ENCODE data around the gene FCHSD2. TPM values are rescaled to one million over a fixed set of nuclear protein-coding genes. Genes with fewer than 3 reads are reported as not detected.

FCHSD2 gene
- total and polyA plus RNA-seq, 2 of the 8 experiments (the other 6 are each of a cell fraction or from before 2014, with no cell fraction given): 4.1 to 7.8 TPM

GRCh38 chr11:72814286-72815109 is 327.6 kb downstream of the FCHSD2 start, which contains the start of gene ATG16L2:
TSS of gene ATG16L2 (plus strand) at chr11:72814411. CDS start at chr11:72814446, 35 bp downstream.
- H3K9ac ChIP-seq (replicated peaks in 1 of 4; ENCODE audit: extremely low read depth in 1 of 4, low read depth in 3 of 4, low read length in 3 of 4): peak within 1 kb of the TSS; percentile 87 to 91 (median 90)
- no peak within 1 kb of the TSS for H3K23ac ChIP-seq (ENCODE audit: insufficient read length)
- H3K27ac ChIP-seq (ENCODE audit: low read depth, low read length): peak within 1 kb of the TSS; percentile 93
- H3K18ac ChIP-seq (ENCODE audit: extremely low read depth, low read length): peak within 1 kb of the TSS; percentile 94
- no peak for FAIRE-seq
- peak within 1 kb of the TSS; percentile 94 for H4K5ac ChIP-seq (ENCODE audit: insufficient read length, low read depth, low read length)
- peaks cover 0 to 7% (median 4%) of the 10 kb centered on the region in 4 experiments; a peak in 4 of 7 replicates for H3K27me3 ChIP-seq (replicated peaks in 1 of 4; ENCODE audit: control insufficient read depth in 3 of 4, extremely low read depth in 1 of 4, insufficient read depth in 3 of 4, low read length in 3 of 4)
- 2% methylated on average over 71 of the region's 75 CpGs; no CpG with 5 or more reads in 1 of the 2 experiments for WGBS, 2 experiments (ENCODE audit: extremely low coverage in 1 of 2, insufficient coverage in 1 of 2, insufficient read length in 1 of 2, insufficient replicate concordance in 2 of 2, low coverage in 1 of 2, low lambda C conversion rate in 2 of 2, missing lambda C conversion rate in 1 of 2)
- H2BK12ac ChIP-seq (ENCODE audit: low read depth, low read length): peak within 1 kb of the TSS; percentile 87; the same call in 1 of the 2 replicates
- H2BK5ac ChIP-seq (ENCODE audit: low read depth, low read length): peak within 1 kb of the TSS; percentile 97
- peak within 1 kb of the TSS; percentile 98 for H3K56ac ChIP-seq (replicated peaks; ENCODE audit: insufficient read length, low read depth, low read length)
- peak within 1 kb of the TSS; percentile 58 to 84 (median 79) for H3K4me3 ChIP-seq (ENCODE audit: extremely low read depth in 1 of 4, insufficient read depth in 2 of 4, low read depth in 3 of 4, low read length in 4 of 4)
- peaks cover 12% of the 10 kb centered on the region; the same call in 1 of the 2 replicates for H3K23me2 ChIP-seq (ENCODE audit: low read depth, low read length)
- H2BK15ac ChIP-seq (ENCODE audit: low read length): peak within 1 kb of the TSS; percentile 88; the same call in 1 of the 2 replicates
- no peaks in the 10 kb centered on the region for H3K36me3 ChIP-seq (ENCODE audit: control insufficient read depth in 2 of 4, insufficient read depth in 4 of 4, low read length in 3 of 4)
- no peaks in the 10 kb centered on the region for H3K79me1 ChIP-seq (ENCODE audit: low read depth, low read length)
- H3K4me1 ChIP-seq (replicated peaks in 1 of 4; ENCODE audit: control insufficient read depth in 3 of 4, insufficient read depth in 4 of 4, low read length in 3 of 4): peaks cover 0 to 15% (median 9%) of the 10 kb centered on the region in 4 experiments; a peak in 5 of 7 replicates
- H4K8ac ChIP-seq (ENCODE audit: extremely low read depth, insufficient read depth, low read length): peak within 1 kb of the TSS; percentile 98
- peak within 1 kb of the TSS; percentile 75 to 97 for H3K4me2 ChIP-seq (ENCODE audit: insufficient read depth in 1 of 2, low read depth in 2 of 2, low read length in 2 of 2)
- peaks cover 0 to 4% of the 10 kb centered on the region in 2 experiments for H4K20me1 ChIP-seq (replicated peaks in 1 of 2; ENCODE audit: control insufficient read depth in 1 of 2, insufficient read depth in 2 of 2, low read length in 2 of 2)
- ChIA-PET POLR2A (ENCODE audit: partially characterized antibody) (interaction anchor here (0.5 to 1.1 kb wide), 4 partner anchors 8 to 650 kb away, joined by 3 to 6 read pairs (median 4); partner anchors contain the start of gene STARD10), CTCF (ENCODE audit: partially characterized antibody) (interaction anchor here (0.9 to 5.1 kb wide), 9 partner anchors 10 to 229 kb away, joined by 3 to 29 read pairs (median 5); no protein-coding TSS in a partner anchor)
- H2BK20ac ChIP-seq (ENCODE audit: low read length): no peak within 1 kb of the TSS
- H3K9me3 ChIP-seq (ENCODE audit: insufficient read depth in 2 of 2, low read depth in 1 of 2, low read length in 1 of 2): no peaks in the 10 kb centered on the region
- H3K14ac ChIP-seq (ENCODE audit: insufficient read length): peak within 1 kb of the TSS; percentile 11
- H2AFZ ChIP-seq (ENCODE audit: low read length): peak within 1 kb of the TSS; percentile 19
- H2BK120ac ChIP-seq (replicated peaks; ENCODE audit: low read depth, low read length): peak within 1 kb of the TSS; percentile 94
- peak within 1 kb of the TSS; percentile 91 for H3K4ac ChIP-seq (replicated peaks; ENCODE audit: insufficient read length, low read depth, low read length)
- H3K79me2 ChIP-seq (ENCODE audit: control insufficient read depth in 1 of 2, insufficient read depth in 2 of 2, low read length in 2 of 2): peaks cover 0 to 2% of the 10 kb centered on the region in 2 experiments; a peak in 1 of 4 replicates
- DNase-seq (ENCODE audit: low read depth in 1 of 2, low spot score in 2 of 2): peak; percentile 50 to 93
- peak within 1 kb of the TSS; percentile 98 for H4K91ac ChIP-seq (replicated peaks; ENCODE audit: insufficient read length, low read length)
- H2AK5ac ChIP-seq (ENCODE audit: low read depth, low read length): no peak within 1 kb of the TSS
- TF ChIP-seq TBP (IDR thresholded peaks at IDR 0.05; ENCODE audit: low read depth, low read length) (peak; percentile 43; the same call in 1 of the 2 replicates), SP4 (IDR thresholded peaks at IDR 0.05; ENCODE audit: low read length) (0 out of 2 replicates have a peak, but pooled peaks have one; percentile 23), TAF7 (optimal IDR thresholded peaks at IDR 0.05; ENCODE audit: borderline replicate concordance, low read depth, low read length) (peak; percentile 72), RXRA (IDR thresholded peaks at IDR 0.05; ENCODE audit: insufficient read depth, low read depth, low read length) (no peak), POU5F1 (IDR thresholded peaks at IDR 0.05; ENCODE audit: low read depth, low read length) (no peak), ZNF274 (IDR thresholded peaks at IDR 0.05; ENCODE audit: borderline replicate concordance, extremely low read depth, low read length) (no peak), E2F6 (IDR thresholded peaks at IDR 0.05) (no peak), RFX5 (IDR thresholded peaks at IDR 0.05; ENCODE audit: borderline replicate concordance, low read depth, low read length) (no peak), TCF12 (IDR thresholded peaks at IDR 0.05; ENCODE audit: low read depth, low read length) (no peak), YY1 (IDR thresholded peaks at IDR 0.05; ENCODE audit: low read depth, low read length) (peak; percentile 88)
